Nephron progenitor cell (in vitro differentiated cells): ENCODE data around the gene SSTR4.

Experiments used
- DNase-seq: peaks from one replicate; pipeline ENCODE4 v3.0.0; 2021
- H3K27ac Mint-ChIP-seq: 2 replicates; pipeline ENCODE4 v1.8.0; 2021; ENCODE audit warnings: mild to moderate bottlenecking, moderate library complexity, mixed read lengths
- H3K27me3 Mint-ChIP-seq: 2 replicates; pipeline ENCODE4 v1.8.0; 2021; ENCODE audit warnings: mild to moderate bottlenecking, low read depth, mixed read lengths; ENCODE audit not compliant: poor library complexity
- H3K36me3 Mint-ChIP-seq: 2 replicates; pipeline ENCODE4 v1.8.0; 2021; ENCODE audit warnings: low read depth, mixed read lengths
- H3K4me1 Mint-ChIP-seq: 2 replicates; pipeline ENCODE4 v1.8.0; 2021; ENCODE audit warnings: mixed read lengths
- H3K4me3 Mint-ChIP-seq: 2 replicates; pipeline ENCODE4 v1.8.0; 2021; ENCODE audit warnings: mild to moderate bottlenecking, moderate library complexity, mixed read lengths
- H3K9me3 Mint-ChIP-seq: 2 replicates; pipeline ENCODE4 v1.8.0; 2021; ENCODE audit warnings: mild to moderate bottlenecking, moderate library complexity, mixed read lengths
- TF ChIP-seq, protein P1 (sequence below): fragments of 200-600 bp; sonication (generic); IDR thresholded peaks from 2 replicates; pipeline ENCODE4 v1.5.0; 2021; ENCODE audit warnings: antibody characterized with exemption

SSTR4 gene

DNA sequence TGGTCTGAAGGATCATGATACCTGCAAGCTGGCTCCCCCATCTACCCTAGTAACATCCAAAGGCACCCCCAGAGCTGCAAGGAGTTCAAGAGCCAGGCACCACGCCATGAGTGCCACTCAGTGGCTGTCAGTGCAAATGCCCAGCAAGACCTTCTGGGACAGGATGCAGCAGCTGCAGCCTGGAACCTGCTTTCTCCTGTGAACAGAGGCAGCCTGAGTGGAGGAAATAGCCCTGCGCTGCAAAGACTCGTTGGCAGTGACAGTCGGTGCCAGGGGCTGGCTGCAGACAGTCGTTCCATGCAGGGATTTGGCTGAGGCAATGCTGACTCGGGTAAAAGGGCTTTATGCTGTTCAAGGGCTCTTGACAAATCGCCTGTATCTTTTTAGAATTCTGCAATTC is 15.7 kb upstream of the SSTR4 start:
- H3K9me3 Mint-ChIP-seq: no peaks in the 10 kb centered on the region
- no peak overlapping the region for H3K4me3 Mint-ChIP-seq
- no peaks in the 10 kb centered on the region for H3K36me3 Mint-ChIP-seq
- no peak overlapping the region for H3K27ac Mint-ChIP-seq
- DNase-seq: no peak
- H3K4me1 Mint-ChIP-seq: peaks cover 4% of the 10 kb centered on the region
- peaks cover 9% of the 10 kb centered on the region for H3K27me3 Mint-ChIP-seq
- TF ChIP-seq, protein P1, sequence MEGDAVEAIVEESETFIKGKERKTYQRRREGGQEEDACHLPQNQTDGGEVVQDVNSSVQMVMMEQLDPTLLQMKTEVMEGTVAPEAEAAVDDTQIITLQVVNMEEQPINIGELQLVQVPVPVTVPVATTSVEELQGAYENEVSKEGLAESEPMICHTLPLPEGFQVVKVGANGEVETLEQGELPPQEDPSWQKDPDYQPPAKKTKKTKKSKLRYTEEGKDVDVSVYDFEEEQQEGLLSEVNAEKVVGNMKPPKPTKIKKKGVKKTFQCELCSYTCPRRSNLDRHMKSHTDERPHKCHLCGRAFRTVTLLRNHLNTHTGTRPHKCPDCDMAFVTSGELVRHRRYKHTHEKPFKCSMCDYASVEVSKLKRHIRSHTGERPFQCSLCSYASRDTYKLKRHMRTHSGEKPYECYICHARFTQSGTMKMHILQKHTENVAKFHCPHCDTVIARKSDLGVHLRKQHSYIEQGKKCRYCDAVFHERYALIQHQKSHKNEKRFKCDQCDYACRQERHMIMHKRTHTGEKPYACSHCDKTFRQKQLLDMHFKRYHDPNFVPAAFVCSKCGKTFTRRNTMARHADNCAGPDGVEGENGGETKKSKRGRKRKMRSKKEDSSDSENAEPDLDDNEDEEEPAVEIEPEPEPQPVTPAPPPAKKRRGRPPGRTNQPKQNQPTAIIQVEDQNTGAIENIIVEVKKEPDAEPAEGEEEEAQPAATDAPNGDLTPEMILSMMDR: no peak

DNA sequence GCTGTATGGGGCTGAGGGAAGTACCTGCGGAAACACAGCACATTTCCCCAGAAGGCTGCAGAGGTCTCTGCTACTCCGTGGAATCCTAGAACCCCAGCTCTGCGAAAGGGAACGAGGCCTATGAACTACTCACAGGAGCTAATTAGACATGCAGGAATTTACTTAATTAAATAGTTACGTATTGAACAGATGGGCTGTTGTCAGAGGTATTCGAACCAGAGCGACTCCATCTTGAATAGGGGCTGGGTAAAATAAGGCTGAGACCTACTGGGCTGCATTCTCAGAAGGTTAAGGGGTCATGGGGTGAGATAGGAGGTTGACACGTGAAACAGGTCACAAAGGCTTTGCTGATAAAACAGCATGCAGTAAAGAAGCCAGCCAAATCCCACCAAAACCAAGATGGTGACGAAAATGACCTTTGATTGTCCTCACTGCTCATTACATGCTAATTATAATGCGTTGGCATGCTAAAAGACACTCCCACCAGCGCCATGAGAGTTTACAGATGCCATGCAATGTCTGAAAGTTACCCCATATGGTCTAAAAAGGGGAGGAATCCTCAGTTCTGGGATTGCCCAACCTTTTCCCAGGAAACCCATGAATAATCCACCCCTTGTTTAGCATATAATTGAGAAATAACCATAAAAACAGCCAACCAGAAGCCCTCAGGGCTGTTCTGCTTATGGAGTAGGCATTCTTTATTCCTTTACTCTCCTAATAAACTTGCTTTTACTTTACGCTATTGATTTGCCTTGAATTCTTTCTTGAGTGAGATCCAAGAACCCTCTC is 14.7 kb upstream of the SSTR4 start:
- peaks cover 13% of the 10 kb centered on the region for H3K4me1 Mint-ChIP-seq
- TF ChIP-seq, protein P1: no peak
- peaks cover 9% of the 10 kb centered on the region for H3K27me3 Mint-ChIP-seq
- no peak for DNase-seq
- H3K36me3 Mint-ChIP-seq: no peaks in the 10 kb centered on the region
- H3K27ac Mint-ChIP-seq: no peak overlapping the region
- H3K9me3 Mint-ChIP-seq: no peaks in the 10 kb centered on the region
- no peak overlapping the region for H3K4me3 Mint-ChIP-seq

DNA sequence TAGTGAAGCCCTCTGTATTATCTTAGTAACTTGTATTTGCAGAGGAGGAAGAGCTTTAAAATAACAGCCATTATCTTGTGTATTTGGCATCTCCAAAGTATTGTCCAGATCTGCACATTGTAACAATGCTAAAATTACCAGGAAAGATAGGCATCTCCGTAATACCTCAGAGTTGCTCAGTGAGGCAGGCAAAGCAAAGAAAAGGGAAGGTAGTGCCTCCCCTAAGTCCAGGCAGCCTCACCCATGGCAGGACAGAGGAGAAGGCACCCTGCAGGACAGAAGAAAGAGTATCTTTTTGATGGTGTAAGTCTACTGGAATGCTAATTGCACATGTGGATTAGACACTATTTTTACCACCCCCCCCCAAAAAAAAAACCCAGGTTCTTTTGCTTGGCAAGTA is 13.6 kb upstream of the SSTR4 start:
- no peak overlapping the region for H3K4me3 Mint-ChIP-seq
- no peak for DNase-seq
- TF ChIP-seq, protein P1: no peak
- no peaks in the 10 kb centered on the region for H3K36me3 Mint-ChIP-seq
- peaks cover 12% of the 10 kb centered on the region for H3K27me3 Mint-ChIP-seq
- H3K9me3 Mint-ChIP-seq: no peaks in the 10 kb centered on the region
- H3K27ac Mint-ChIP-seq: no peak overlapping the region
- H3K4me1 Mint-ChIP-seq: peaks cover 13% of the 10 kb centered on the region

DNA sequence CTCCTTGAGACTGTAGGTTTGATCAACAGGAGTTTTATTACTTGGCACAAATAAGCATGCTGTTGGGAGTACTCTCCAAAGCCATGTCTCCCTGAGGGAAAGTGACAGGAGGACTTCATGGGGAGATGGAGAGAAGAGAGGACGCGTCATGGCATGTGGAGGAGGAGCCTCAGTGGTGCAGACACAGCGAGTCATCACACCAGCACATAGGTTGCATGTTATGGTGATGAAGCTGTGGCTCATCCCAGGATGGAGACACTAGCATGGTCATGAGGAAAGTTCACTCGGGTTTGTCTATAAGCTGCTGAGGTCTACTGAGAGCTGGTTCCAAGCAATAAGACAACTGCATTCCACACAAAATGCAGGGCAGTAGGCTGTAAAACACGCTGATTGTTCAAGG is 13.2 kb upstream of the SSTR4 start:
- Mint-ChIP-seq H3K36me3 (no peaks in the 10 kb centered on the region), H3K4me1 (peaks cover 13% of the 10 kb centered on the region), H3K27me3 (peaks cover 12% of the 10 kb centered on the region), H3K27ac (no peak overlapping the region), H3K4me3 (no peak overlapping the region), H3K9me3 (no peaks in the 10 kb centered on the region)
- TF ChIP-seq, protein P1: no peak
- DNase-seq: no peak

DNA sequence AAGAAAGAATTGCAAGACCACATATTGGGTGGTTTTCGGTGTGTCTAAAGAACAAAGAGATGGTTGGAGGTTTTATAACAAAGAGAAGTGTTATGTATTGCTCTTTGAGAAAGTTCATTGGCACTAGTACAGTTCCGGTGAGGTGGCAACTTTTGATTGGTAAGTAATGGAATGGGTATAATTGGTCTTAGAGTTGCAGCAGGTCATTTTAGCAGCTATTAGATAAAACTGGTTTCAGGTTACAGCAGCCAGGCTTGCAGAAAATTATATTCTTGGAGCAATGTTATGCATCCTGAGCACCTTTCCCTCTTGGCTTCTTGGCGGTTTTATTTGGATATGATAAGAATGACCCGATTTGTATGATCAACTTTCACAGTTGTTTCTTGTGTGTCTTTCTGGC is 12.3 kb upstream of the SSTR4 start:
- Mint-ChIP-seq H3K27ac (no peak overlapping the region), H3K36me3 (no peaks in the 10 kb centered on the region), H3K4me3 (no peak overlapping the region), H3K27me3 (peaks cover 12% of the 10 kb centered on the region), H3K9me3 (no peaks in the 10 kb centered on the region), H3K4me1 (peaks cover 13% of the 10 kb centered on the region)
- no peak for DNase-seq
- TF ChIP-seq, protein P1: no peak

DNA sequence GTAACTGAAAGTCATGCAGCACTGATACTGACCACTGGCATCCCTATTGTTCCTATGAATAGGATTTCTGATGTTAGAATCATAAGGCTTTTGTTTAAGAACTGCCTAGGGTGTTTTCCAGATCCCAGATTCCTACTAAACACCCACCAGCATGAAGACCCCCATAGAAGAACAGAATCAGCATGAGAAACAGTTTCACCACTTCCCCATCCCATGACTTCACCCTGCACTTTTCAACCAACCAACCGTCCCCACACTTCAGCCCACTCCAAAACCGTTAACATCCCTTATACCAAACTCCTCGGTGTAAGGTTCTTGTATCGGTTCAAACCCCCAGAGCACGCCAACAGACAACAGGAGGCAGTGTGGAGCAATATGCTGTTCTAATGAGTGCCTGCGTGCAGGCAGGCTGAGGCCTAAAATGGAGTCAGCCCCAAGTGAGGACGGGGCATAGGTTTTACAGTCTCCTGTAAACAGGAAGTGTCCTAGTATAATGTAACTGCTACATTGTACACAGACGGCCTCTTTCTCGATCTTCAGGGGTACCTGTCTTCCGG is 11.4 kb upstream of the SSTR4 start:
- Mint-ChIP-seq H3K27me3 (peaks cover 13% of the 10 kb centered on the region), H3K9me3 (no peaks in the 10 kb centered on the region), H3K27ac (no peak overlapping the region), H3K4me3 (no peak overlapping the region), H3K4me1 (peaks cover 13% of the 10 kb centered on the region), H3K36me3 (no peaks in the 10 kb centered on the region)
- DNase-seq: no peak
- TF ChIP-seq, protein P1: no peak
